ENCODE data around the gene SMIM35.
"Not testable (repeated sequence)": the region's sequence is repeated elsewhere in the genome, so short reads cannot be mapped to it uniquely, and the experiment has no call there.

Gene SMIM35

DNA sequence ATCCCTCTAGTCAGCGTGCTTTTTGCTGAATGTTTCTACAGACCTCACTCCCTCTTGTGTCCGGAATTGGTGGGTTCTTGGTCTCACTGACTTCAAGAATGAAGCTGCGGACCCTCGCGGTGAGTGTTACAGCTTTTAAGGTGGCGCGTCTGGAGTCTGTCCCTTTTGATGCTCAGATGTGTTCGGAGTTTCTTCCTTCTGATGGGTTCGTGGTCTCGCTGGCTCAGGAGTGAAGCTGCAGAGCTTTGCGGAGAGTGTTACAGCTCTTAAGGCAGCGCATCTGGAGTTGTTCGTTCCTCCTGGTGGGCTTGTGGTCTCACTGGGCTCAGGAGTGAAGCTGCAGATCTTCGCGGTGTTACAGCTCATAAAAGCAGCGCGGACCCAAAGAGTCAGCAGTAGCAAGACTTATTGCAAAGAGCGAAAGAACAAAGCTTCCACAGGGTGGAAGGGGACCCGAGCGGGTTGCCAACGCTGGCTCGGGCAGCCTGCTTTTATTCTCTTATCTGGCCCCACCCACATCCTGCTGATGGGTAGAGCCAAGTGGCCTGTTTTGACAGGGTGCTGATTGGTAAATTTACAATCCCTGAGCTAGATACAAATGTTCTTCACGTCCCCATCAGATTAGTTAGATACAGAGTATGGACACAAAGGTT lies 109.0 kb downstream of the SMIM35 start:
- not testable (repeated sequence) for H3K27ac ChIP-seq (ENCODE audit: low read depth, low read length, severe bottlenecking); H3K4me1 ChIP-seq (ENCODE audit: control insufficient read depth, insufficient read depth, low read length, poor library complexity, severe bottlenecking); H3K4me3 ChIP-seq (ENCODE audit: extremely low read depth, insufficient read depth, low read length, poor library complexity, severe bottlenecking); H3K9me3 ChIP-seq (ENCODE audit: control insufficient read depth, low read length); H3K36me3 ChIP-seq (ENCODE audit: control insufficient read depth, insufficient read depth, low read length)
- WGBS, 2 experiments (ENCODE audit: insufficient coverage in 2 of 2) = 93 to 95% methylated on average over 12 to 20 of the region's 23 CpGs

DNA sequence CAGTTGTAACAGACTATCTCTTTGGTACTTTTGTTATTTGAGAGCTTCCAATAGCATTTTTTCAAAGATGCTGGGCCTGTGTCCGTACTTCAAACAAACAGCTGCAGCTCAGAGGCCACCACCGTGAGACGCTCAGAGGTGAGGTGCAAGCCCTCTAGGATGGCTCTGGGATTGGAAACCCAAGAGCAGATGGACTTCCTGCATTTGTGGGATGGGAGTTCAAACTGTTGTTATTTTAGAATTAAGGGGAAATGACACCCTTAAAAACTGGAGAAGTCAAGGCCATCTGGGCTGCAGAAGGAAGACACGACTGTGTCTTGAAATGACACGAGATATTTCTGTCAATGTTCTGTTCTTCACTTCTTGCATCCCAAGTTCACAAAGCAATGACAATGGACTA lies 109.7 kb downstream of the SMIM35 start:
- H3K27ac ChIP-seq (ENCODE audit: low read depth, low read length, severe bottlenecking) = no peak overlapping the region
- H3K4me3 ChIP-seq (ENCODE audit: extremely low read depth, insufficient read depth, low read length, poor library complexity, severe bottlenecking) = no peak overlapping the region
- 94 to 96% methylated on average over 4 to 5 of the region's 5 CpGs for WGBS, 2 experiments (ENCODE audit: insufficient coverage in 2 of 2)
- no peaks in the 10 kb centered on the region for H3K36me3 ChIP-seq (ENCODE audit: control insufficient read depth, insufficient read depth, low read length)
- H3K9me3 ChIP-seq (ENCODE audit: control insufficient read depth, low read length) = no peaks in the 10 kb centered on the region
- H3K4me1 ChIP-seq (ENCODE audit: control insufficient read depth, insufficient read depth, low read length, poor library complexity, severe bottlenecking) = no peaks in the 10 kb centered on the region

DNA sequence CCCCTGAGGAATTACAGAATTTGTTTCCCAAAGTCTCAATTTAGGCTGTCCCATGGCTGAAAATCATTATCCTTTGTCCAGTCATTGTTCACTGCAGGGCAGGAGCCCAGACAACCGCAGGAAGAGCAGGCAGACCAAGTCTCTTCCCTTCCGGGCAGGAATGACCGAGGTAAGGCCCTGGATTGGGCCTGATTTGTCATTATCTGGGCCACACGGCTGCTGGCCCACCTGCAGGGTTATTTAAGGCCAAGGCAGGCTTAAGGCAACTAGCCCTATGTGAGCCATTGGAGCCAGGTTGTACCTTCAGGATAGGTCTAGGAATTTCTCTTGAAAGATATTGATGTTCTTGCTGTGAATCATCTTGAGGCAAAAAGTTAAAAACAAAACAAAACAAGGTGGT lies 110.3 kb downstream of the SMIM35 start:
- H3K9me3 ChIP-seq (ENCODE audit: control insufficient read depth, low read length) = no peaks in the 10 kb centered on the region
- H3K27ac ChIP-seq (ENCODE audit: low read depth, low read length, severe bottlenecking) = no peak overlapping the region
- H3K4me3 ChIP-seq (ENCODE audit: extremely low read depth, insufficient read depth, low read length, poor library complexity, severe bottlenecking) = no peak overlapping the region
- no peaks in the 10 kb centered on the region for H3K4me1 ChIP-seq (ENCODE audit: control insufficient read depth, insufficient read depth, low read length, poor library complexity, severe bottlenecking)
- WGBS, 2 experiments (ENCODE audit: insufficient coverage in 2 of 2) = 87 to 96% methylated on average over 4 of the region's 4 CpGs
- H3K36me3 ChIP-seq (ENCODE audit: control insufficient read depth, insufficient read depth, low read length) = no peaks in the 10 kb centered on the region

DNA sequence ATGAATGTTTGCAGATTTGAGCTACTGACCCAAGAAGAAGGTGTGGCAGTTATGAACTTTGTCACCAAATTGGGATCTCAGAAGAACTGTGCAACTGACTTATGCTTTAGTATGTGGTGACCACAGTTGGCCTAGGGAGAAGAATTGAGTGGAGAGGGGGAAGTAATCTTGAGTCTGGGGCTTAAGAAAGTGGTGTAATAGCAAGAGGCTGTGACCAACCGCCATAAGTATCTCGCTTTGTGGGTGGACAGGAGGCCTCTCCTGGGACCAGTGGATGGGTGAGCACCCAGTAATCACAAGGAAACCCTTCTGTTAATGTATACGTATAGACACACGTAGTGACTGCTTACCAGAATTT lies 113.3 kb downstream of the SMIM35 start:
- 88 to 100% methylated on average over 4 of the region's 4 CpGs for WGBS, 2 experiments (ENCODE audit: insufficient coverage in 2 of 2)

DNA sequence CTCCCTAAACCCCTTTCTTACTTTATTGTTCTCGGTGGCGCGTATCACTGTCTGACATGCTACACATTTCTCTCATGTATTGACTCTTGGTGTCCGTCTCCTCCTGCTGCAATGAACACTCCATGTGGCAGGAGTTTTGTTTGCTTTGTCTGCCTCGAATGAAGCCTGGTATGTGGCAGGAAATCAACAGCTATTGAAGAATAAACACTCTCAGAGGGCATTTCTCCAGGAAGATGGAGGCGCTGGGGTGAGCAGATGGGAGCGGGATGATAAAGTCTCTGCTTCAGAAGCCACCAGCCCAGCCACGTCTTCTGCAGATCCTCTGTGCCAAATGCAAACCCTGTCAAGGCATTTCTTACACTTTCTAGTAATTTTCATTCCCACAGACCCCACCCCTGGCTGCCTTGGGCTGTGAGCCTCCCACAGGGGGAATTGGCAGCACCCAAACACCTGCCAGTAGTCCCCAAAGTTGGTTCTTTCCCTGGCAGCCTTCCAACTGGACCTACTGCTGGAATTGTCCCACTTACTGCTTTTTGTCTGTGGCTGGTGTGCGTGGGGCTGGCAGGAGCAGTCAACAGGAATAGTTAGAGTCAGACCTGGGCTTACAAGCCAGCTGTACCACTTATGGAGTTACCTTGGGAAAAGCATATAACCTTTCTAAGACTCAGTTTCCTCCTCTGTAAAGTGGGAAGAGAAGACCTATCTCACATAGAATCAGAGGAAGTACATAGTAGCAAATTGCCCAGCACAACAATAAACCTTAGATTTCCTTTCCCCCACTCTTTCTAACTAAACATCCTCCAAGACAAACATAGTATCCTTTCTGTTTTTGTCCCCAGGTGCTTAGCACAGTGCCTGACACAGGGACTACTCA lies 113.9 kb downstream of the SMIM35 start:
- 83 to 86% methylated on average over 3 to 9 of the region's 9 CpGs for WGBS, 2 experiments (ENCODE audit: insufficient coverage in 2 of 2)
- Histone ChIP-seq H3K4me3 (ENCODE audit: extremely low read depth, insufficient read depth, low read length, poor library complexity, severe bottlenecking) (no peak overlapping the region), H3K27ac (ENCODE audit: low read depth, low read length, severe bottlenecking) (no peak overlapping the region), H3K4me1 (ENCODE audit: control insufficient read depth, insufficient read depth, low read length, poor library complexity, severe bottlenecking) (no peaks in the 10 kb centered on the region), H3K9me3 (ENCODE audit: control insufficient read depth, low read length) (no peaks in the 10 kb centered on the region), H3K36me3 (ENCODE audit: control insufficient read depth, insufficient read depth, low read length) (no peaks in the 10 kb centered on the region)

More for the DNA sequence above, 113.3 kb downstream of the SMIM35 start:
- Histone ChIP-seq H3K4me1 (ENCODE audit: control insufficient read depth, insufficient read depth, low read length, poor library complexity, severe bottlenecking) (no peaks in the 10 kb centered on the region), H3K4me3 (ENCODE audit: extremely low read depth, insufficient read depth, low read length, poor library complexity, severe bottlenecking) (no peak overlapping the region), H3K36me3 (ENCODE audit: control insufficient read depth, insufficient read depth, low read length) (no peaks in the 10 kb centered on the region), H3K27ac (ENCODE audit: low read depth, low read length, severe bottlenecking) (no peak overlapping the region), H3K9me3 (ENCODE audit: control insufficient read depth, low read length) (no peaks in the 10 kb centered on the region)

DNA sequence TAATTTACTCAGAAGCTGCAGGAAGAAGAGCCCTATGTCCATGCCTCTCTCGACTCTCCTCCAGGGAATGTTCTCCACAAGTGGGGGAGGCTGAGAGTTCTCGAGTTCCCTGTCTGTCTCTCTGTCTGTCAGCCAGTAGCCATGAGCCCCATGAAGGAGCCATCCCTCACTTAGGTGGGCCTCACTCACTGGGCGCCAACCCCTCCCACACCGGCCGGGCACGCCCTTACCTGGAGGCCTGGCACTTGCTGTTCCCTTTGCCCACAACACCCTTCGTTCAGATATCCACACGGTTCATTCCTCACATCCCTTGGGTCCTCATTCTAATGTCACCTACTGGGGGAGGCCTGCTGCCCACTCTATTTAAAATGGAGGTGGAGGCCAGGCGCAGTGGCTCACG lies 114.7 kb downstream of the SMIM35 start:
- H3K36me3 ChIP-seq (ENCODE audit: control insufficient read depth, insufficient read depth, low read length) = no peaks in the 10 kb centered on the region
- no peaks in the 10 kb centered on the region for H3K4me1 ChIP-seq (ENCODE audit: control insufficient read depth, insufficient read depth, low read length, poor library complexity, severe bottlenecking)
- no peak overlapping the region for H3K27ac ChIP-seq (ENCODE audit: low read depth, low read length, severe bottlenecking)
- 95 to 100% methylated on average over 2 to 7 of the region's 10 CpGs for WGBS, 2 experiments (ENCODE audit: insufficient coverage in 2 of 2)
- H3K4me3 ChIP-seq (ENCODE audit: extremely low read depth, insufficient read depth, low read length, poor library complexity, severe bottlenecking) = no peak overlapping the region
- no peaks in the 10 kb centered on the region for H3K9me3 ChIP-seq (ENCODE audit: control insufficient read depth, low read length)

GRCh38 chr11:117970400-117971024 lies 116.3 kb downstream of the SMIM35 start:
- H3K4me1 ChIP-seq (ENCODE audit: control insufficient read depth, insufficient read depth, low read length, poor library complexity, severe bottlenecking) = no peaks in the 10 kb centered on the region
- no peaks in the 10 kb centered on the region for H3K36me3 ChIP-seq (ENCODE audit: control insufficient read depth, insufficient read depth, low read length)
- no peak overlapping the region for H3K27ac ChIP-seq (ENCODE audit: low read depth, low read length, severe bottlenecking)
- H3K9me3 ChIP-seq (ENCODE audit: control insufficient read depth, low read length) = no peaks in the 10 kb centered on the region
- 82 to 100% methylated on average over 2 of the region's 4 CpGs for whole genome bisulfite sequencing, 2 experiments (ENCODE audit: insufficient coverage in 2 of 2)
- H3K4me3 ChIP-seq (ENCODE audit: extremely low read depth, insufficient read depth, low read length, poor library complexity, severe bottlenecking) = no peak overlapping the region

DNA sequence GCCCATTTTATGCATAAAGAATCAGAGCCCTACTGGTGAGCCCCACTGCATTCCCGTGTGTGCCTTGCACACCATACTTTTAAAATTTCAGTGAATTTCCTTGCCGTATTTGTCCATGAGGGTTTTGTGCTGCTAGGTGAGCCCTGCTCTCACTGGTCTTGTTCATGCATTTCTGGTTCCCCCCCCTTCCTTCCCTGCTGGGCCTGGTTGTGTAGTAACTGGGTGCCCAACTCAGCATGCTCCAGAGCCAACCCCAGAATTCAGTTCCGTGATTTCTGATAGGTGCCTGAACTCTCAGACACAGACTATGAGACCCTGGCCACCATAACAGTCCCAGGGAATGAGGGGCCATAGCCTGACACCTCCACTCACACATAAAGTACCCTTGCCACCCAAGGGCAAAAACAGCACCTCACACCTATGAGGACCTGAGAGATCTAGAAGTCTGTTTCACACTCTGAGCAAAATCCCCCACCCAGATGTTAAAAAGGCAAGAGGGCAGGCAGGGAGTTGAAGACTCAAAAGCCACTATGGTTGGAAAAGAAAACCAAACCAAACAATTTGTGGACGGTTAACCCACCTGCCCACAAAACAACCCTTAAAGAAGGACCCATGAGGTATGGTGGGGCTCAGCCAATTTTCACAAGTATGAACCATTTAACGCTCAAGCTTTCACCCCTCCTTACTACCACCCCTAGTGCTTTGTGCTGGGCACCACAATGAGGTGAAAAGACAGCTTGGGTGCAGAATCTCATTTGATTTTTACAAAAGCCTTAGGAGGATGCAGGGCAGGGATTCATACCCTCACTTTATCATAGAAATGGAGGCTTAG lies 117.4 kb downstream of the SMIM35 start:
- H3K36me3 ChIP-seq (ENCODE audit: control insufficient read depth, insufficient read depth, low read length) = no peaks in the 10 kb centered on the region
- H3K4me1 ChIP-seq (ENCODE audit: control insufficient read depth, insufficient read depth, low read length, poor library complexity, severe bottlenecking) = no peaks in the 10 kb centered on the region
- H3K4me3 ChIP-seq (ENCODE audit: extremely low read depth, insufficient read depth, low read length, poor library complexity, severe bottlenecking) = no peak overlapping the region
- 94 to 96% methylated on average over 3 to 5 of the region's 5 CpGs for WGBS, 2 experiments (ENCODE audit: insufficient coverage in 2 of 2)
- no peak overlapping the region for H3K27ac ChIP-seq (ENCODE audit: low read depth, low read length, severe bottlenecking)
- no peaks in the 10 kb centered on the region for H3K9me3 ChIP-seq (ENCODE audit: control insufficient read depth, low read length)

GRCh38 chr11:117966908-117967307 lies 119.9 kb downstream of the SMIM35 start:
- H3K9me3 ChIP-seq (ENCODE audit: control insufficient read depth, low read length) = no peaks in the 10 kb centered on the region
- H3K36me3 ChIP-seq (ENCODE audit: control insufficient read depth, insufficient read depth, low read length) = no peaks in the 10 kb centered on the region
- H3K27ac ChIP-seq (ENCODE audit: low read depth, low read length, severe bottlenecking) = no peak overlapping the region
- H3K4me1 ChIP-seq (ENCODE audit: control insufficient read depth, insufficient read depth, low read length, poor library complexity, severe bottlenecking) = no peaks in the 10 kb centered on the region
- WGBS, 2 experiments (ENCODE audit: insufficient coverage in 2 of 2) = 82 to 85% methylated on average over 5 to 8 of the region's 8 CpGs
- no peak overlapping the region for H3K4me3 ChIP-seq (ENCODE audit: extremely low read depth, insufficient read depth, low read length, poor library complexity, severe bottlenecking)

GRCh38 chr11:117962826-117963225 lies 123.9 kb downstream of the SMIM35 start:
- WGBS, 2 experiments (ENCODE audit: insufficient coverage in 2 of 2) = 75 to 90% methylated on average over 1 of the region's 3 CpGs
- Histone ChIP-seq H3K27ac (ENCODE audit: low read depth, low read length, severe bottlenecking) (no peak overlapping the region), H3K4me3 (ENCODE audit: extremely low read depth, insufficient read depth, low read length, poor library complexity, severe bottlenecking) (no peak overlapping the region), H3K9me3 (ENCODE audit: control insufficient read depth, low read length) (no peaks in the 10 kb centered on the region), H3K4me1 (ENCODE audit: control insufficient read depth, insufficient read depth, low read length, poor library complexity, severe bottlenecking) (no peaks in the 10 kb centered on the region), H3K36me3 (ENCODE audit: control insufficient read depth, insufficient read depth, low read length) (no peaks in the 10 kb centered on the region)

Data from mesodermal cell (in vitro differentiated cells).